ENCODE measurements around the gene LENEP. TPM values are rescaled to one million over a fixed set of nuclear protein-coding genes. Genes with fewer than 3 reads are reported as not detected.

Gene LENEP, protein sequence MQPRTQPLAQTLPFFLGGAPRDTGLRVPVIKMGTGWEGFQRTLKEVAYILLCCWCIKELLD
- not detected in 2 replicates for total RNA-seq (2014; rRNA removed)
- polyA plus RNA-seq (2012), result not detected

DNA sequence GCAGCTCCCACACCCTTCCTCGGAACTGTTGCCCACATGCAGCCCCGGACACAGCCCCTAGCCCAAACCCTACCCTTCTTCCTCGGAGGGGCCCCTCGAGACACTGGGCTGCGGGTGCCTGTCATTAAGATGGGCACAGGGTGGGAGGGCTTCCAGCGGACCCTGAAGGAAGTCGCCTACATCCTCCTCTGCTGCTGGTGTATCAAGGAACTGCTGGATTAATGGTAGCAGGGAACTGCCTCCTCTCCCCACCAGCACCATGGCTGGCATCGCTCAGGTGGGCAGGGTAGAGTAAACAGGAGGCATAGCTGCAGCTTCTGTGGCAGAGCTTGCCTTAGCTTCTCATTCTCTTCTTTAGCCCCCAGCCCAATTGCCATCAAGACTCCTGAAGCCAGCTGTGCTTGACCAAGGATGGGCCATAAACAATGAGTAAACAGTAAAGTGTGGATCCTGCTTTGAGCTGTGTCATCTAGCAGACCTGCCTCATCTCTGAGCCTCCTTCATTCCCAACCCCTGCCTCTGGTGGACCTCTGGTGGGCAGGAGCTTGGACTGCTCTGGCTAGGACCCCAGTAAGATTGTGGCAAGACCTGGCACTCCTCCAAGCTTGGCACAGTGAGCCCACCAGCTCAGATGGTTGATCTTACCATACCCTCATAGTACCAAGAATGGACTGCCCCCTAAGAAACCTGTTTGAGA is at the start of gene LENEP:
LENEP (plus strand) TSS at position 15 of the 697 bp plus-strand sequence; CDS start at position 37, 22 bp downstream.
- no peak for DNase-seq (ENCODE audit: low read depth)

DNA sequence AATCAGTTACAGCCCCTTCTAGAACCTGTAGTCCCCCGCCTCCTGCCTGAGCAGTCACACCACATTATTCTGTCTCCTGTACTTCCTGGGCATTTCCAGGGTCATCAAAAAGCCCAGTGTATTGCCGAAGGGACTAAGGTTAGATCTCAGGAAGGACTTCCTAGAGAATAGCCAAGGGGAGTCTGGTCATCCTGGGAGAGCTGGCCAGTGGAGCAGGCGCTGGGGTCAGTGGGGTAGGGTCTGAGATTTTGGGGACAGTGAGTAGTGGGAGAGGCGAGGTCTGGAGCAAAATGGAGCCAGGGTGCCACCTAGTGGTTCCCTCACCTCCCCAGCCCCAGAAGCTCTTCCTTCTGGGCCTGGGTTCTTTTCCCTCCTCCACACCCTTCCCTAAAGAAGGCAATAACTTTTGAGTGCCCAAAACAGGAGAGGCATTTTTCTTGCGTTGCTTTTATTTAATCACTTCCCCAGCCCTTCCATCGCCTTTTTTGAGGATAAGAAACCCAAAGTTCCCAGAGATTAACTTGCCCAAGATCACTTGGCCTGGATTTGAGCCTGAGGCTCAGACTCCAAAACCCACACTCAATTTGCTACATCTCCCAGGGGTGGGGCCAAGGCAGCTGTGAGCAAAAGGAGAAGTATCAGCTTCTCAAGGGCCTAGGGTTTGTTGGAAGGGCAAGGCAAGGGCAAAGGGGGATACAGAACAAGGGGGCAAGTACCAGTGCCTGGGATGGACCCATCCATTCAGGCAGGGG is 49.6 kb upstream of the LENEP start:
- no peak for DNase-seq (ENCODE audit: low read depth)

GRCh38 chr1:154944401-154945159 is 48.8 kb upstream of the LENEP start:
- no peak for DNase-seq (ENCODE audit: low read depth)

GRCh38 chr1:154945160-154945961 is 48.0 kb upstream of the LENEP start:
- no peak for DNase-seq (ENCODE audit: low read depth)

GRCh38 chr1:154945962-154946850 is 47.2 kb upstream of the LENEP start:
- DNase-seq (ENCODE audit: low read depth), result no peak

DNA sequence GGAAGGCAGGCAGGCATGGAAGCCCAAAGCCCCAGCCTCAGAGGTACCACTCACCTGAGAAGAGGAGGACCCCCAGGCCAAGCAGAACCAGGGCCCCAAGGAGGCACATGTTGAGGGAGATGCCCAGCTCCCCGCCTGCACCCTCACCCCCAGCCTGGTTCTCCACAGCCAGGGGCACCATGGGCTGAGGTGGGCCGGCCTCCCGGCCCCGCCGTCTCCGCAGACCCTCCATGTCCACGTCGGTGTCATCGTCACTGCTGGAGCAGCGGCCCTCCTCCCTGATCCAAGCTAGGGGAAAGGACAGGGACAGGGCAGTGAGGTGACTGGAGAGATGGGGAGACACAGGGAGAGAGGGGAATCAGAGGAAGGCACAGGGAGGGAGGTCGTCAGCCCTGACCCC is 45.3 kb upstream of the LENEP start:
- DNase-seq (ENCODE audit: low read depth), result no peak

GRCh38 chr1:154951901-154952657 is 41.3 kb upstream of the LENEP start:
- DNase-seq (ENCODE audit: low read depth), result peak; percentile 79

DNA sequence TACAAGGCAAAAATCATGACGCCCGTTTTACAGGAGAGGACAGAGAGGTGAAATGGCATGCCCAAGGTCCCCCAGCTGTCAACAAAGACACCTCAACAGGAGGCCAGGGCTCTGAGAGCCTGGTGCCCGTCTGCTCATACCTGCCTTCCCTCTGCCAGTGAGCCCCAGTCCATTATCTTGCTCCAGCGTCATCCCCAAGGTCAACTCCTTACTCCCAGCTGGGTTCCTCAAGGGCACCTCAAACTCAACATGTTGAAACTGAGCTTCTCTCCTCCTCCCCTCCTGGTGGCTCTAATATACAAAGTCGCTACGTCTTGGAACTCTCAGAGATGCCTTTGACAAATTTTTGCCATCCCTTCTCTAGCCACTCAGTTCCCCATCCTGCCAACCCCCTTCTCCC is 40.7 kb upstream of the LENEP start:
- DNase-seq (ENCODE audit: low read depth), result no peak

DNA sequence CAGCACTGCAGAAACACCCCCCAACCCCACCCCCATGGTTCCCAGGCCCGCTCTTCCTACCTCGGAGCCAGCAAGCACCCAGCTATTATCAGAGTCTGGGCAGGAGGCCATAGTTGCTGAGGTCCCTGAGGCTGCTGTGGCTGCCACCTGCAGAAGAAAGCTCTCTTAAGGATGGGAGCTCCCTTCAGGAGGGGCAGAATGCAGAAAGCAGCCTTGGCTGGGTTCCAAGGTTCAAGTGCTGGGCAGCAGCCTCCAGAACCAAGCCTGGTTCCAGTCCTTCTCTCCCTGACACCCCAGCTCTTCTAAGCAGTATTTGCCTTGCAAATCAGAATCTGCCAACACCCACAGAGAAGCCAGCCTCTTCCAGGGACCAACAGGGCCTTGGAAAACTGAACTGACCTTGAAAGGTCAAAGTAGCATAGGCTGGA is 39.8 kb upstream of the LENEP start:
- no peak for DNase-seq (ENCODE audit: low read depth)

DNA sequence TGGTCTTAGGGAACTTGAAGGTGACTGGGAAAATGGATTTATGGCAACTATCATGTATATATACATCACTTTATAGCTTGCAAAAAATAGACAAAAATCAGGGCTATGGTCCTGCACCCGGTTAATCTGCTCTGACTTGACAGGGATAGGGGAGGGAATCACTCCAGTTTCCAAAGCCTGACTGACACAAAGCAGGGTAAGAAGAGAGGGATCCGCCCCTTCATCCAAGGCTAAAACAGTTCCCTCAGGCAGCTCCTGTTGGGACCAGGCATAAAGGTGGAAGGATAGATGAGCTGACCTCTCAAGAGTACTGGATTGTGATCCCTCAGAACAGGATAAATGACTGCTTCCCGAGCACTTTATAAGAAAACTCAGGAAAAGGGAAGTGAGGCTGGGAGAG is 38.8 kb upstream of the LENEP start:
- DNase-seq (ENCODE audit: low read depth), result no peak

DNA sequence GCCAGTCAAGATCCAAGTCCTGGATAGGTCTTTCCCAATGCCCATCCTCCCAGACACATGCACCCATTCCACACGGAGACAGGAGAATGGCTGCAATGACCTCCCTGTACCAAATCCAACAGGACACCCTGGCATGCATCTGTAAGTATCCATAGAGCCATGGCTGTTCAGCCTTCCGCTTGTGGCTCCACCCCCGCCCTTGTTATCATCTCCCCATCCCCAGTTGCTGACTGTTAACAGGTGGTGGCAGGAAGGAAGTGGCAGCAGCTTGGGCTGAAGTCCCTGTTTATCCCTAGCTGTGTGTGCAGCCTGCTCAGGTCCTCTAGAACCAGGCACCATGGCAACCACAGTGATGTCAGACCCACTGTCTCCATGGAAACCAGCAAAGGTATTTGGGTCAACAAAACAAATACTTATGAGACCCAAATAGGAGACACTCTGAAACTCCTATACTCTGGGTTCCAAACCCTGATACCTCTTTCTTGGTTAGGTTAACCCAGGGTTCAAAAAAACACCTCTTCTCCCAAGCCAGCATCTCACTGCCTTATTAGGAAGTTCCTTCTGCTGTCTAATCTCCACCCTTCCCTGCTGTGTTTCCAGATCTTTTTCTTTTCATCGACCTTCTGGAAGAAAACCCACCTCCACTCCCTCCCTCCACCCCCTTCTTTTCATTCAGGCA is 38.2 kb upstream of the LENEP start:
- DNase-seq (ENCODE audit: low read depth), result peak; percentile 89

GRCh38 chr1:154955718-154956543 is 37.5 kb upstream of the LENEP start, which contains the start of gene PBXIP1:
TSS of gene PBXIP1 (minus strand) at chr1:154956099. CDS start at chr1:154953721, 2,378 bp downstream.
- peak; percentile 93 for DNase-seq (ENCODE audit: low read depth)

DNA sequence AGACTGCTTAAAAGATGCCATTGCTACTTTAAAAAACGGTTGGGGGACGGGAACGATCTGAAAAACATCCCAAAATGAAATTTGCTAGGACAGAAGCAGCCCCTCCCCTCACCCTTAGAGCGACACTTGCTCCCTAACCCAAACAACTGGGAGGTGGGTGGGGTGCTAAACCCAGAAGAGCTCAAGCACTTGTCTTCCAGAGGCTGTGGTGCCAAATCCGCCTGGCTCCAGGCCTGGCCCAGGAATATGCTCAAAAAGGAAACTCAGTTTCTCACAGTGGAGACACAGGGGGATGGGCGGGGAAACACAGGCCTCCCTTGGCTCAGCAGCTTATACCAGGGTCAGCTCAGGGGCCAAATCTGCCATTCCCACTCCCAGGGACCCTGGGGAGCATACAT is 36.8 kb upstream of the LENEP start:
- no peak for DNase-seq (ENCODE audit: low read depth)

DNA sequence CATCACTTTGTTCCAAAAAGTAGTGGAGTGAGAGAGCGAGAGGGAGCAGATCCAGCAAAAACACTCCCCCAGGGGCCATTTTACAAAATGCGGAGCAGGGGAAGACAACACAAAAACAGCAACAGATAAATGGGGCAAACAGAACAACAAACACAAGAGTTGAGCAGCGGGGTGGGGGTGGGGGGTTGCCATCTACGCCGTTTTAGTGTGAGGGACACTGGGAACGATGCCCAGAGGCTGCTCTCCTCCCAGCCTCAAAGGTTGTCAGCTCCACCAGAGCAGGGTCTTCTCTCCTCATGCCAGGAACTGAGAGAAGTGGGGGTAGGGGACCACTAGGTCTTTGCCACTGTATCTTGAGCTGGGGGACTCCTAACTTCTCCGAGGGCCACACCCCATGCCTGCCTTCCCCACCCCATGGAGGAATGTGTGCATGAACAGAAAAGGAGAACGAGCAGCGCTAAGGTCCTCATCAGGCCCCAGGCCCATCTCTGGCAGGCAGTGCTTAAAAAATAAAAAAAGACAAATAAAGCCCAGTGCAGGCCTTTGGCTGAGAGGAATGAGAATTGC is 36.2 kb upstream of the LENEP start:
- no peak for DNase-seq (ENCODE audit: low read depth)

- no peak for DNase-seq (ENCODE audit: low read depth)
Observed at GRCh38 chr1:154958036-154958435, 35.4 kb upstream of the LENEP start.

- DNase-seq (ENCODE audit: low read depth), result no peak
Observed at GRCh38 chr1:154958681-154959425, 34.5 kb upstream of the LENEP start.

DNA sequence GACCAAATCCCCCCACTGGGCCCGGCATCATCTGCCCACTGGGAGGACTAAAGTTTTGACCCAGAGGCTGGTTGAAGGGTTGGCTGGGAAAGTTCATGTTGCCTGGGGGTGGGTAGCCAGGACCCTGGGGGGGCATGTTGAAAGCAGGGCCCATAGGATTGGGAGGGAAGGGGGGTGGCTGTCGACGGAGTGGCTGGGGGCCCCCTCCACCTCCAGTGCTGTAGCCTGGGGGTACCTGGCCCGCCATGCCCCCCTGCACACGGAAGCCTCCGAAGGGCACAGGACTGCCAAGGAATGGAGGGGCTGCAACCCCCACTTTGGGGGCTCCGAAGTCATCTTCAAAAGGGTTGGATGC is 34.0 kb upstream of the LENEP start:
- DNase-seq (ENCODE audit: low read depth), result no peak
